Subcutaneous abdominal adipose tissue (tissue), 5 donors: ENCODE measurements around the gene ZPLD1.

Source experiments
- H3K27ac ChIP-seq: one replicate; pipeline ENCODE4 v1.7.0; 2013; ENCODE audit warnings: low read depth, mild to moderate bottlenecking, inconsistent platforms, low read length, moderate library complexity
- H3K27me3 ChIP-seq, 5 donors: one replicate each; pipeline ENCODE4 v1.7.0; 2013; ENCODE audit warnings: low read length in 5 of 5, inconsistent platforms in 1 of 5; ENCODE audit not compliant: control insufficient read depth in 5 of 5, insufficient read depth in 4 of 5
- H3K36me3 ChIP-seq, 5 donors: one replicate each; pipeline ENCODE4 v1.7.0; 2013; ENCODE audit warnings: low read length in 5 of 5; ENCODE audit not compliant: control insufficient read depth in 5 of 5, insufficient read depth in 5 of 5
- H3K4me1 ChIP-seq, 5 donors: one replicate each; pipeline ENCODE4 v1.7.0; 2013; ENCODE audit warnings: low read length in 5 of 5, mild to moderate bottlenecking in 3 of 5, moderate library complexity in 1 of 5; ENCODE audit not compliant: control insufficient read depth in 5 of 5, insufficient read depth in 5 of 5
- H3K4me3 ChIP-seq, 5 donors: one replicate each; pipeline ENCODE4 v1.7.0; 2013; ENCODE audit warnings: low read length in 5 of 5, low read depth in 1 of 5
- H3K9ac ChIP-seq, 5 donors: one replicate each; pipeline ENCODE4 v1.7.0; 2013; ENCODE audit warnings: low read length in 5 of 5, mild to moderate bottlenecking in 4 of 5, moderate library complexity in 3 of 5
- H3K9me3 ChIP-seq, 5 donors: one replicate each; pipeline ENCODE4 v1.7.0; 2013; ENCODE audit warnings: low read length in 5 of 5; ENCODE audit not compliant: control insufficient read depth in 5 of 5
- donor health status: healthy.
- donor health status: healthy.
- donor health status: healthy.
- donor health status: healthy.
- donor health status: healthy.

ZPLD1 gene

DNA sequence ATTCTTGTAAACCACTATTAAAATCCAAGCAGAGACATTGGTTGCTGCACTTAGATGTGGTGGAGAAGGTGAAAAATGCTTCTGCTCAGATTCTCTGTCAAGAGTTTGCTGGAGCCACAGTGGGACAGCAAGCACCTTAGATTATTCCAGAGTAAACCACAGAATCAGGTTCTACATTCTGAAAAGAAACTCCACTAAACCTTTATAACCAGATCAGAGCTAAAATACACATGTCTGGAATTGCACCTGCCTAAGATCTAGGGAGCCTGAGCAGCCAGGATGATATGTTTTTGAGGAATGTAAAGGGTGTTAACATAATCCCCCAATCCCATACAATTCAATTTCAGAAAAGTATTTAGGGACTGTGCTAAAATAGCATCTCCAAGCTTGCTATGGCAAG, at the start of gene ZPLD1:
TSS of gene ZPLD1 (plus strand) at position 301 of the 400 bp plus-strand sequence. CDS start 3,473 bp downstream, outside the sequence.
- H3K27me3 ChIP-seq = no peaks in the 10 kb centered on the region
- no peaks in the 10 kb centered on the region for H3K9me3 ChIP-seq
- no peaks in the 10 kb centered on the region for H3K36me3 ChIP-seq
- no peak within 1 kb of the TSS for H3K4me3 ChIP-seq
- no peak within 1 kb of the TSS for H3K27ac ChIP-seq
- H3K4me1 ChIP-seq = no peaks in the 10 kb centered on the region
- no peak within 1 kb of the TSS for H3K9ac ChIP-seq

DNA sequence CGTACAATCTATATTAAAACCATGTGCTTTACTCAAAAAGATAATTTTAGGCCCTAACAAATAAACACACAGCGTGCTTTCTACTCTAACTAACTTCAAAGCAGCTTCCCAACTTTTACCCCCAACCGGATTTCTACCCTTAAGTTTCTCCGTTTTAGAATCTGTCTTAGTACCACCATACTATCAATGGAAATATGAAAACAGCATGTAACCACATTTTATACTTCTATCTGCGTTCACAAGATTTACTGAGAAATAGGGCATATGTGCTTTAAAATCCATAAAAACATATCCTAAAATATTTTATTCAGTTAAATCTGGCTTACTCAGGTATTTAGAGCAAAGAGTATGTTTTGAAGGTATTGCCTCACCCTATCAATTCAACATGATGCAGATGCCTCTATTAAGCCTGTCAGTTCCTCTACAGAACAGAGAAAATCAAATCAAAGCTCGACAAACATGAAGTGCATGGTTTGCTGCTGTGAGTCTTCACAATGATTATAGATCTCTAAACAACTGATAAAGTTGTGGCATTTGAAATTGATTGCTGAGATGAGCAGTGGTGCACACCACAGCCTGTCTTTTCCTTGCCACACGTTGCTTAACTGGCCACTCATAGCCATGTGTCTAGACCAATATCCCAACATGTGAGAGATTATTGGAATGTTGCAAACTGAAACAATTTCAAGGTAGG, 44.5 kb upstream of the ZPLD1 start:
- H3K9me3 ChIP-seq = no peaks in the 10 kb centered on the region
- no peak overlapping the region for H3K9ac ChIP-seq
- H3K27me3 ChIP-seq = no peaks in the 10 kb centered on the region
- no peak overlapping the region for H3K4me3 ChIP-seq
- no peaks in the 10 kb centered on the region for H3K4me1 ChIP-seq
- H3K27ac ChIP-seq = no peak overlapping the region
- no peaks in the 10 kb centered on the region for H3K36me3 ChIP-seq

DNA sequence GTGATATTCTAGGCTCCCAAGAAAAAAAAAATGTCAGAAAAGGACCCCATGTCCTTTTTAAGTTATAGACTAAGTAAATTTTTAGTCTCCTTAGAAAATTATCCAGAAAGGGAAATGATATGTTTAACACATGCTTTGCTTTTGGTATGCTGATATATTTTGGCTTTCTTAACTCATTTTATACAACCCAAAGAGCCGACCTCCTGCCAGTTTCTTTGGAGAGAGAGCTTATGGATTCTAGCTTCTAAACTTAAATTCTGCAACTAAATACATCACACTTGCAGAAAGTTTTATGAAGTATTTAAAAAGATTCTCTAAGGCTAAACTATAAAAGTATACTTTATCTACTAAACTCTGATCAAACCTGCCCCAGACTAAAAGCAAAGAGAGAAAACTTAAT, 43.9 kb upstream of the ZPLD1 start:
- H3K4me3 ChIP-seq = no peak overlapping the region
- no peak overlapping the region for H3K9ac ChIP-seq
- no peaks in the 10 kb centered on the region for H3K27me3 ChIP-seq
- no peaks in the 10 kb centered on the region for H3K4me1 ChIP-seq
- H3K36me3 ChIP-seq = no peaks in the 10 kb centered on the region
- no peaks in the 10 kb centered on the region for H3K9me3 ChIP-seq
- no peak overlapping the region for H3K27ac ChIP-seq

DNA sequence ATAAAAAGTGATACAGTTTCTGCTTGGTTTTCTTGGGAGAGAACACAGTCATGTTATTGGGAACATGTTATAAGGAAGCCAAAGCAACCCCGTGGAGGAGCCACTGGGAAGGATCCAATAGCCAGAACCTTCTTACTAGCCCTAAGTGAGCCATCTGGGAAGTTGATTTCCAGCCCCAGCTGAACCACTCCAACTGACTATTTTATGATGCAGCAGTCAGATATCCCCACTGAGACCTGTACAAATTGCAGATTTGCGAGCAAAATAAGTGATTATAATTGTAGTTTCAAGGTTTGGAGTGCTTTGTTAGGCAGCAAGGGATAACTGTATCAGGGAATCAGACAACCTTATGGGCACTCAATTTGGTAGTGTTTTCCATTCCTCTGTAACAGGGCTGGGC, 43.3 kb upstream of the ZPLD1 start:
- H3K9ac ChIP-seq = no peak overlapping the region
- no peaks in the 10 kb centered on the region for H3K4me1 ChIP-seq
- no peak overlapping the region for H3K27ac ChIP-seq
- no peak overlapping the region for H3K4me3 ChIP-seq
- H3K27me3 ChIP-seq = no peaks in the 10 kb centered on the region
- H3K36me3 ChIP-seq = no peaks in the 10 kb centered on the region
- no peaks in the 10 kb centered on the region for H3K9me3 ChIP-seq

DNA sequence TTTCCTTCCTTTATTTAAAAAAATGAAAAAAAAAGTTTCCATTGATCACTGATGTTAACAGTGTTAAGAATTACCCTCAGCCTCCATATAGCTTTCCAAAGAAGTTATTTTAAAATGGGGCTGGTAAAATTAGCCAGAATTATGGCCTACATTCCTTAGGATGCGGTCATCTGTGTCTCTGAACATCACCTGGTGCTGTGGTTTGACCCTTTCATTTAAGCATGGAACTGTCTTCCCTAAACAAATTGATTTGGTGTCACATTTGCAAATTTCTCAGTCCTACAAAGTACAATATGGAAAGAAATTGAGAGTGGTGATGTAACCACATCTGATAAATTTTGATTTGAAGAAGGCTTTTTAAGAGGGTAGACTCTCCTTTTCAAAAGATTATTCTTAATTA, 40.3 kb upstream of the ZPLD1 start:
- no peaks in the 10 kb centered on the region for H3K9me3 ChIP-seq
- H3K27me3 ChIP-seq = no peaks in the 10 kb centered on the region
- H3K27ac ChIP-seq = no peak overlapping the region
- no peak overlapping the region for H3K9ac ChIP-seq
- no peaks in the 10 kb centered on the region for H3K4me1 ChIP-seq
- no peak overlapping the region for H3K4me3 ChIP-seq
- H3K36me3 ChIP-seq = no peaks in the 10 kb centered on the region

DNA sequence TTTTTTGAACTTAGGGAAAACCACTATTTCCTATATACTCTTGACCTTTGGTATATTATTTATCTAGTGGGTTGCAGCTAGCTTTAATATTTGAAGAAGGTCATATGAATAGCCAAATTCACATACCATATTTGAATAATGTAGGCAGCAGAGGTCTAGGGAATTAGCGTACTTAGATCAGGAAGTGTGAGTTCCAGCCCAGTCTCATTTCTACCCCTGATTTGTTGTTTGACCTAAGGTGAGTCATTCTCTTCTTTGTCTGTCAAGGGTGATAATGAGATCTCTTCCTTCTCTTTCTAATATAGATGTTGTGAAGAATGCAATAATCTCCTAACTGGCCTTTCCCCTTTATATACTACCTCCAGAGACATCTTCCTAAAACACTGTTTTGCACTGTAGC, 36.6 kb upstream of the ZPLD1 start:
- Histone ChIP-seq H3K4me1 (no peaks in the 10 kb centered on the region), H3K9ac (no peak overlapping the region), H3K9me3 (no peaks in the 10 kb centered on the region), H3K27ac (no peak overlapping the region), H3K27me3 (no peaks in the 10 kb centered on the region), H3K36me3 (no peaks in the 10 kb centered on the region), H3K4me3 (no peak overlapping the region)

DNA sequence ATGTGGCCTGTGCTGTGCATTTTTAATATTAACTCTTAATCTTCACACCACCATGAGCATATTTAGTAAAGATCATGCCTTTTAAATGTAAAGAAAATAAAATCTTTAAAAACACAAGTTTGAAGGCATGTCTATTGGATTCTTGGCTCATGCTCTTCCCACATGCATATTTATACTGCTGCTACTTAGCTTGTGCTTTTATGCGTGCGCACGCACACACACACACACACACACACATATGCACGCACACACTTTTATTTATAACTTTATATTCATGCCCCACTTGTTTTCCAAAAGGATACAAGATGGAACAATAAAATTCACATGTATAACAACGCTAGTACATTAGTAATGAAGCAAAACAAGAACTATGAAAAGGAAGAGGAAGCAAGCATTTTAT, 36.1 kb upstream of the ZPLD1 start:
- Histone ChIP-seq H3K36me3 (no peaks in the 10 kb centered on the region), H3K27ac (no peak overlapping the region), H3K4me1 (no peaks in the 10 kb centered on the region), H3K9me3 (no peaks in the 10 kb centered on the region), H3K27me3 (no peaks in the 10 kb centered on the region), H3K9ac (no peak overlapping the region), H3K4me3 (no peak overlapping the region)

DNA sequence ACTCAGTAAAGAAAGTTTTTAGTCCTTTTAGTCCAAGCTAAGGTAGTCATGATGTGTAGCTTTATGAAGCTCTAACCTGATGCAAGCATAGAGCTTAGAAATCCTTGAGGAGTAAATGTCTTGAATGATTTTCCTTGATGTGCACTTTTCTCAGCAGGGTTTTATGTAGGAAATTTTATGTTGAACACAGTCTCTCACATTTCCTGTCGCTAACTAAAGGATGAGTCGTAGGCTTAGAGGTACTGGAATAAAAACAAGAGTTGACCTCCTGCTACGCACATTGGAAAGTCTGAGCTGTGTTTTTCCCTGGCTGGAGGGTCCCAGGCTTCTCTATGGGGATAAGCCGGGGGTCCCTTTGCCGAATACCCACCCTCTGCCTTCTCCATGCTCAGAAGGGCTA, 34.7 kb upstream of the ZPLD1 start:
- H3K9me3 ChIP-seq = no peaks in the 10 kb centered on the region

DNA sequence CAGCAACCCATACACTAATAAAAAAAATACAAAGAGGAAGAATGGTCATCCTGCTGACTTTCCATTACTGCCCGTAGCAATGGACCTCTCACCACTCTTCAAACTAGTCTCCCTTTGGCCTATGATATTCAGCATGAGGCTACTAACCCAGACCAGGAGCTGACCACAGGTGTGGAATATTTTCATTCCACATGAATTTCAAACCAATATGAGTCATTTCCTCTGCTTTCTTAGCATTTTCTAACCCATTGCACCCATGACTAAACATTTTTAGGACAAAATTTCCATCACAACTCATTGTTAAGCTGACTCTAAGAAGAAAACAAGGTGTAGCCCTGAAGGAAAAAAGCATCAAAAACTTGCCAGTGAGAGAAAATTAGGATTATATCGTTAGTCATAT, 34.0 kb upstream of the ZPLD1 start:
- Histone ChIP-seq H3K27ac (no peak overlapping the region), H3K9ac (no peak overlapping the region), H3K27me3 (no peaks in the 10 kb centered on the region), H3K4me3 (no peak overlapping the region), H3K9me3 (no peaks in the 10 kb centered on the region), H3K4me1 (no peaks in the 10 kb centered on the region), H3K36me3 (no peaks in the 10 kb centered on the region)

More for the DNA sequence above, 34.7 kb upstream of the ZPLD1 start:
- Histone ChIP-seq H3K9ac (no peak overlapping the region), H3K27ac (no peak overlapping the region), H3K4me3 (no peak overlapping the region), H3K4me1 (no peaks in the 10 kb centered on the region), H3K36me3 (no peaks in the 10 kb centered on the region), H3K27me3 (no peaks in the 10 kb centered on the region)

DNA sequence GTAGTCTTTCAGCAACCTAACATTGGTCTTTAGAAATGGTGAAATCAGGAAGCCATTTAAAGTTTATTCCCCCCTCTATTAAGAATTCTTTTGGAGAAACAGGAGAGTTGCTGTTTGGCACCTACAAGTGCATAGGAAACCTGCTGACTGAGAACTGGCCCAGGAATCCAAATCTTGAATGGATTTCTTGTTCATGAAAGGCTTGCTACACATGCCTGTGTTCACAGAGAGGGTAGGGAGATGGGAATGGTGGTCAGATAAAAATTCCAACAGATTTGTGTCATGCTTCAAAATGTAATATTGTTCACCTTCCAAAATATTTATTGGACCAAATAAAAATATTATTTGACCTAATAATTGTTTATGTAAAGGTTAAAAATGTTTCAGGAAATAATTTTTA, 24.2 kb upstream of the ZPLD1 start:
- H3K4me3 ChIP-seq = no peak overlapping the region
- H3K36me3 ChIP-seq = no peaks in the 10 kb centered on the region
- no peaks in the 10 kb centered on the region for H3K27me3 ChIP-seq
- no peak overlapping the region for H3K9ac ChIP-seq
- H3K27ac ChIP-seq = no peak overlapping the region
- no peaks in the 10 kb centered on the region for H3K4me1 ChIP-seq
- no peaks in the 10 kb centered on the region for H3K9me3 ChIP-seq

DNA sequence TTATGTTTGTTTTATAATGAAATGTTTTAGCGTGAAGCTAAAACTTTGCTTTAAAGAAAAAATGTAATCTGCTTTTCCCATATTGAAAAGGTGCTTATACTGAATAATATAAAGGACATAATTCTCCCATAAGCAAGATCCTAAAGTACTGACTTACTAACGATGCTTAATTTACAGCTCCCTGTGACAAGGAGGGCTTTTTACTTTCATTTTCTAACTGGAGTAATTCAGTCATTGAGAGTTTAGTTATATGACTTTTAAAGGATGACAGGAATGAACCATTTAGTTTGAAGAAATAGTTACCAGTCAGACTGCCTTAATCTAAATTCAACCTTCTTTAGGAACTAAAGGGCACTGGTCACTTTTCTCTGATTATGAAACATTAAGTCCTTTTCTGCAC, 19.3 kb upstream of the ZPLD1 start:
- no peaks in the 10 kb centered on the region for H3K9me3 ChIP-seq
- H3K27ac ChIP-seq = no peak overlapping the region
- H3K9ac ChIP-seq = no peak overlapping the region
- peak overlapping the region in 2 of 5 donors; percentile 13 to 24 for H3K4me3 ChIP-seq
- no peaks in the 10 kb centered on the region for H3K27me3 ChIP-seq
- H3K4me1 ChIP-seq = no peaks in the 10 kb centered on the region
- no peaks in the 10 kb centered on the region for H3K36me3 ChIP-seq
